CD4-positive, alpha-beta T cell treated with Interleukin-4 for 4 hours (primary cell): Measurements from ENCODE around the gene LRP11.
A peak's percentile ranks its signal among the peaks of the same experiment; 100 is the strongest.
"Not testable (repeated sequence)": the region's sequence is repeated elsewhere in the genome, so short reads cannot be mapped to it uniquely, and the experiment has no call there.

Experiments used
- DNase-seq: peaks from one replicate; pipeline ENCODE4 v3.0.0-alpha.2; 2020

The LRP11 gene

GRCh38 chr6:149863698-149864577, at the start of gene LRP11:
Gene LRP11 (minus strand): TSS chr6:149864359. CDS start chr6:149864020, 339 bp downstream.
- peak; percentile 73 for DNase-seq

- no peak for DNase-seq
Observed at GRCh38 chr6:149913540-149914240, 49.5 kb upstream of the LRP11 start.

DNA sequence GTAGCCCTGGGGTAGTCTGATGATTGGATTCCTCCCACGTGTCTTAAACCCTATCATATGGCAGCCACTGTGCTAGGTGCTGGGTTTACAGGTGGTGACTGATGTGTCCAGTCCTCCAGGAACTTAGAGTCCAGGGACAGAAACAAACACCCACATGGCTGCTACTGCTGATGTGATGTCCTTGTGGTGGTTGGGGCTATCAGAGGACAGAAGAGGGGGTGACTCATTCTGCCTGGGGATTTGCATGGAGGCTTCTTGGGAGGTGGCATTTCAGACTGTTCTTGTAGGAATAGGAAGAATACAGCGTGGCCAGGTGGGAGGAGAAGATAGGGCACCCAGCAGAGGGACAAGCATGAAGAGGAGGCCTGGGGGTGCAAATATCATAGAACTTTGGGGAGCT, 48.9 kb upstream of the LRP11 start:
- no peak for DNase-seq

DNA sequence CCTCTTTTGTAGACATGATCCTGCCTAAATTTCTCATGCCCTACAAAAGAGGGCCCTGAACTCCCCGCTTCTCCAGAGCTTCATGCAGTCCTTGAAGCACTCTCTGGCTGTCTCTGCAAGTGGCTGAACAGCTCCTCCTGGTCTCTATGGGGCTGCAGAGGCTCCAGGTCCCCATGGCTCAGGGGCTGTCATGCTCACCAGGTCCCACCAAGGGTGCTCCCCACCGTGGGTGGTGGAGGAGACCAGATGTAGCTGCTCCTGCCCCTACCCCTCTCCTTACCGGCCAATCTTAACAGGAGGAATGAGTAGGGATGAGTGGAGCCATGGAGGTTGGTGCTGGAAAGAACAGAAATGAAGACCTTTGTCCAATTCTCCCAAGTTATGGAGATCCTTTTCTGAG, 48.5 kb upstream of the LRP11 start:
- not testable (repeated sequence) for DNase-seq

GRCh38 chr6:149910721-149911151, 46.6 kb upstream of the LRP11 start:
- no peak for DNase-seq

DNA sequence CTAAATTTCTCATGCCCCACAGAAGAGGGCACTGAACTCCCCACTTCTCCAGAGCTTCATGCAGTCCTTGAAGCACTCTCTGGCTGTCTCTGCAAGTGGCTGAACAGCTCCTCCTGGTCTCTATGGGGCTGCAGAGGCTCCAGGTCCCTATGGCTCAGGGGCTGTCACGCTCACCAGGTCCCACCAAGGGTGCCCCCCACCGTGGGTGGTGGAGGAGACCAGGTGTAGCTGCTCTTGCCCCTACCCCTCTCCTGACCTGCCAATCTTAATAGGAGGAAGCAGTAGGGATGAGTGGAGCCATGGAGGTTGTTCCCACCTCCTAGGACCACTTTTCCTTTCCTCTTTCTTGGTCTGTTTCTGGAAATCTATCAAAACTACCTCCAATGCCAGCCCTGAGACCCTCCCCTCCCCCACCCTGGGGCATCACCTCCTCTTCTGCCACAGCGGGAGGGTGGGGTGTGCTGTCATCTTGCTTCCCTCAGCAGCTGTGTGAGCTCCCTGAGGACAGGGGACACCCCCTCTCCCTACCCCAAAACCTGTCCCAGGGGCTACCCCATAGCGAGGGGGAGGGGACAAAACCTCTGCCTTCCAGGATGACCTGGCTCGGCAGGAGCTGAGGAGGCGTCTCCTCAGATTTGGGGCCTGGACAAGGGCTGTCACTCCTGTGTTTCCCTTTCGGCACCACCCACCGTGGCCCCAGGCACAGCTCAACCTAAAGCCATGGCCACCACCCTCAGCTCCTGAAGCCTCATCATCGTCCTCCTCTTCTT, 45.7 kb upstream of the LRP11 start:
- DNase-seq, result no peak

DNA sequence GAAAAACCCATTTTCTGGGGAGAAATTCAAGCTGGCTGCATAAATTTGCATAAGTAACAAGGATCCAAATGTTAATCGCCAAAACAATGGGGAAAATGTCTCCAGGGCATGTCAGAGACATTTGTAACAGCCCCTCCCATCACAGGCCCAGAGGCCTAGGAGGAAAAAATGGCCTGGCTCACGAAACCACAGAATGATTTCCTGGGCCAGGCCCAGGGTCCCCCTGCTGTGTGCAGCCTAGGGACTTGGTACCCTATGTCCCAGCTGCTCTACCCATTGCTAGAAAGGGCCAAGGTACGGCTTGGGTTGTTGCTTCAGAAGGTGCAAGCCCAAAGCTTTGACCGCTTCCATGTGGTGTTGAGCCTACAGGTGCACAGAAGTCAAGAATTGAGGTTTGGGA, 44.3 kb upstream of the LRP11 start:
- DNase-seq, result not testable (repeated sequence)

- no peak for DNase-seq
Observed at GRCh38 chr6:149907317-149907716, 43.2 kb upstream of the LRP11 start.

- DNase-seq, result no peak
Observed at GRCh38 chr6:149906405-149906804, 42.2 kb upstream of the LRP11 start.

DNA sequence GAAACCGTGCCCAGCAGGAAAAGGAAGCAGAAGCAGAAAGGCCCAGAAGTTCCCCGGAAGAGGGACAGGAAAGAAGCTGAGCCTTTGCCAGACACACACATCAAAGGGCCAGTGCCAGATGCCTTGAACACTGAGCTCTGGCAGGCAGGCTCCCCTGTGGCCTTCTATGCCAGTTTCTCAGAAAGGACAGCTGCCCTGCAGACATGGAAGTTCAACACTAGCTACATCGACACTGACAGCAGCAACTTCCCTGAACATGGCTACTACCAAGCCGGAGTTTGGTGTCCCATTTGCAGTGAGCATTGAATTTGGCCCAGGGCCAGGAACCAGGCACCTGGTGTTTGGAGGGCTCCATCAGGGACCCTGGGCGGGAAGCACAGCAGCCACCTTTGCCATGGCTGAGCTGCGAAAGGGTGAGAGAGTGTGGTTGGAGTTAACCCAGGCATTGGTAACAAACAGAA, 41.8 kb upstream of the LRP11 start:
- no peak for DNase-seq

- DNase-seq, result no peak
Observed at GRCh38 chr6:149905371-149905910, 41.3 kb upstream of the LRP11 start.

DNA sequence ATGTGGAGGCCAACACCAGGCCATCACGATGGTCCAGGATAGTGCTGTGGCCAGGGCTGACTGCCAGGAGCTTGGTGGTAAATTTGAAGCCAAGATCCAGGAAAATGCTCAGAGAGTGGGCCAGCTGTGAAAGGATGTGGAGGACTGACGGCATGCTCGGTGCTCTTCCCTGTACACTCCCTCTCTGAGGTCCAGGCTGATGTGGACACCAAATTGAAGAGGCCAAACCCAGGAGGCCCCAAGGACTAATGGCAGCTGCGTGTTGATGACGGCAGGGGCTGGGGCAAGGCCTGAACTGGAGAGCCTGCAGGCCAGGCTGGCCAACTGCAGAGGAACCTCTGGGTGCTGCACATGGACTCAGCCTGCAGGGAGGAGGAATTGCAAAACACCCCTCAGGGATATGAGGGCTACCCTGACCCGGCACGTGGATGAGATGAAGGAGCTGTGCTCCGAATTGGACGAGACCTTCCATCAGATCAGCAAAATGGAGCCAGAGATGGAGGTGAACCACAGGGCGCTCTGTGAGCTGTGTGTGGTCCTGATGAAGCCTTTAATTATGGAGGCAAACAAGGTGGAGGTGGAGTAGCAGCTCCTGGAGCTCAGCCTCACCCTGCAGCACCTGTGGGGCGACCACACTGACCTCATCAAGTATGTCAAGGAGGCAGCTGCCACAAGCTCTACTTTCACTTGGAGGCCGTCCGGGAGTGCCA, 40.7 kb upstream of the LRP11 start:
- DNase-seq, result no peak

- no peak for DNase-seq
Observed at GRCh38 chr6:149903938-149904611, 39.9 kb upstream of the LRP11 start.

DNA sequence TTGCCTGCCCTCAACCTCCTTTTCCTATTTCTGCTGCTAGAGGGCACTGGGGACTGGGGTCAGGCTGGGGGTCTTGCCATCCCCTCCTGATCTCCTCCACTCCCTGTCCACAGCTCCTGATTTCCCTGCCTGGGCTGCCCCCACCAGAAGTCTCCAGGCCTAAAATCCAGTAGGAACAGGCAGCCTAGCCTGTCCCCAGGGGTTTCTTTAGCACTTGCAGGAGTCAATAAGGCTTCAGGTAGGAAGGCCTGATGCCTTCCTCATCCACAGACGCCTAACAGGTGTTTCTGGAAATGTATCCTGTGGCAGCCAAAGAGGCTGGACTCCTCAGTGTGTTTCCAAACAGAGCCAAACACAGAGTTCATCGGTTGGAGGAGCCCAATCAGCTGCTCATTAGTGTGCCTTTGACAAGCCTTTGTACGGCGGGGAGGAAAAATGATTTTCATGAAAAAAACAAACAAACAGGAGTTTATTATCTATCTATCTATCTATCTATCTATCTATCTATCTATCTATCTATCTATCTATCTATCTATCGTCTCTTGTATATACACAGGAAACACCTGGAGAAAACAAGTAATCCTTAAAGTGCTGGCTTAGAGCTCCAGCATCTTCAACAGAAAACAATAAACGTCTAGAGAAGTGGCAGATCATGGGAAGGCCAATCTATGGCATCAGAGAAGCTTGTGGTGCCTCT, 37.4 kb upstream of the LRP11 start:
- no peak for DNase-seq

DNA sequence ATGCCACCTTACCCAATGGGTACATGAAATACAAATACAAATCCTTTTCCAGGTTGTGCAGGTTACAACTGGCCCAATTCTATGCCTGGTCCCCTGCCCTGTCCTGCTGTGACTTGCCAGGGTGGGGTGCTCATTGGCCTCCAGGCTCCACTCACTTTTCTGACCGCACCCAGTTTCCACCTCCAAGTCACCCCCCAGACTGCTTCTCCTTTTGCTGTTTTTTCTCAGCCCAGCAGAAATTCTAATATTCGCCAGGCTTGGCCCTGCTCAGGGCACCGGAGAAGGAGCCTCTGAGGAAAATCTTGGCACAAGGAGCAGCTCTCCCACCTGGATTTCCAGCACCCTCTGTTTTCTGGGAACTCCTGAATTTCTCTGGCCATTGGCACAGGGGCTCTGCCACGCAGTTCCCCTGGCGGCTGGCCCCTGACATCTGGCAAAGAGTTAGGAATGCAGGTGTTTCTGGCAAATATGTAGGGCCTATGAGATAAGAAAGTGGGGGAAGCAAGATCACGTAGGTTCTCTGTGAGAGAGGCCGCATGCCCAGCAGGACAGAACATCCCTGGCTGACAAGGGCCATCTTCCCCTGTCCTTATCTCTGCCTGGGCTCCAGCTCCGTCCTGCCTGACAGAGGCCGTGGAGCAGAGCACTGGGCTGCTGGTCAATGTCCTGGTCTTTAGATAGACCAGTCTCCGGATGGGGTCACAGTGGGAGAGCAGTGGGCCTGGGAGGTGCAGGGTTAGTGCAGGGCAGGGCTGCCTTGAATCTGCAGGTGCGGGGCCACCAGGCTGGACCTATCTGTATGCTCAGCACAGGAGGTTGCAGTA, 36.7 kb upstream of the LRP11 start:
- DNase-seq, result no peak

DNA sequence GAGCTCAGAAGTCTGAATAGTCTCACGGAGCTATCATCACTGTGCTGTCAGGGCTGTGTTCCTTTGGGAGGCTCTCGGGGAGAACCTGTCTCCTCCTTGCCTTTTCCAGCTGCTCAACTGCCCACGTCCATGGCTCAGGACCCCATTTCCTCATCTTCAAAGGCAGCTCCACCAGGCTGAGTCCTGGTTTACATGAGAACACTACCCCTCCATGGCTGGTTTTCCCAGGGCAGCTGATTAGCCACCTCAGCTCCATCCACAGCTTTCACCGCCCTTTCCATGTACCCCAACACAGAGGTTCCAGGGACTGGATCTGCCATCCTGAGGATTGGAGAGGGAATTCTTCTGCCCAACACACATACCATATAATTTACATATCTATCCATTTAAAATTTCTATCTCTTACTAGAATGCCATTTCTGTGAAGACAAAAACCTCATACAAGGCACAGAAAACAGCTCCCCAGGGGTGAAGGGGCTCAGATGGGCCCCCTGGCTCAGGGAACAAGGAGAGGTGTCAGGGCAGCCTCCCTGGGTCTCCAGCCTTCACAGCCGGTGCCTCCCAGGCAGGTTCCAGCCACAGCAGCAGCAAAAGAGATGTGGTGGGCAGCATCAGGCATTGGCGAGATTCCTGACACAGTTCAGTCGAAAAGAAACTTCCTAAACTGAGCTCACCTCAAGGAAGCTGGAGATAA, 35.9 kb upstream of the LRP11 start:
- DNase-seq, result no peak

DNA sequence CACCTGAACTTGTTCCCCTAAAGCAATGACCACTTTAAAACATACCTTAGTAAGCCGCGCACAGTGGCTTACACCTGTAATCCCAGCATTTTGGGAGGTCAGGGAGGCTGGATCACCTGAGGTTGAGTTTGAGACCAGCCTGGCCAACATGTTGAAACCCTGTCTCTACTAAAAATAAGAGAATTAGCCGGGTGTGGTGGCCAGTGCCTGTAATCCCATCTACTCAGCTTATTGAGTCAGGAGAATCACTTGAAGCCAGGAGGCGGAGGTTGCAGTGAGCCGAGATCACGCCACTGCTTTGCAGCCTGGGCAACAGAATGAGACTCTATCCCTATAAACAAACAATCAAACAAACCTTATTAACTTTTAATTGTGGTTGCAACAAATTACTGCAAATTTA, 35.3 kb upstream of the LRP11 start:
- no peak for DNase-seq

GRCh38 chr6:149898966-149899365, 34.8 kb upstream of the LRP11 start:
- DNase-seq, result no peak
